Mucosa of rectum (tissue), 2 donors: ENCODE measurements around the gene HNRNPCL2.
"Not testable (repeated sequence)": the region's sequence is repeated elsewhere in the genome, so short reads cannot be mapped to it uniquely, and the experiment has no call there.

Source experiments
- H3K27ac ChIP-seq, 2 donors: one replicate each; pipeline ENCODE4 v1.7.0; 2013; ENCODE audit warnings: inconsistent platforms in 2 of 2, low read depth in 2 of 2, low read length in 2 of 2
- H3K27me3 ChIP-seq, 2 donors: one replicate each; pipeline ENCODE4 v1.7.0; 2013; ENCODE audit warnings: low read length in 2 of 2; ENCODE audit not compliant: control insufficient read depth in 2 of 2, insufficient read depth in 2 of 2
- H3K36me3 ChIP-seq, 2 donors: one replicate each; pipeline ENCODE4 v1.7.0; 2013; ENCODE audit warnings: low read length in 2 of 2; ENCODE audit not compliant: control insufficient read depth in 2 of 2, insufficient read depth in 2 of 2
- H3K4me1 ChIP-seq, 2 donors: one replicate each; pipeline ENCODE4 v1.7.0; 2013; ENCODE audit warnings: low read length in 2 of 2, mild to moderate bottlenecking in 1 of 2; ENCODE audit not compliant: control insufficient read depth in 2 of 2, insufficient read depth in 2 of 2
- H3K4me3 ChIP-seq, 2 donors: one replicate each; pipeline ENCODE4 v1.7.0; 2013; ENCODE audit warnings: low read length in 2 of 2
- H3K9ac ChIP-seq, 2 donors: one replicate each; pipeline ENCODE4 v1.7.0; 2013; ENCODE audit warnings: low read length in 2 of 2, low read depth in 1 of 2, mild to moderate bottlenecking in 1 of 2
- H3K9me3 ChIP-seq, 2 donors: one replicate each; pipeline ENCODE4 v1.7.0; 2013; ENCODE audit warnings: low read length in 2 of 2; ENCODE audit not compliant: control insufficient read depth in 2 of 2
- donor health status: healthy.
- donor health status: Normal muscosa, but diverticular disease.

Gene HNRNPCL2

DNA sequence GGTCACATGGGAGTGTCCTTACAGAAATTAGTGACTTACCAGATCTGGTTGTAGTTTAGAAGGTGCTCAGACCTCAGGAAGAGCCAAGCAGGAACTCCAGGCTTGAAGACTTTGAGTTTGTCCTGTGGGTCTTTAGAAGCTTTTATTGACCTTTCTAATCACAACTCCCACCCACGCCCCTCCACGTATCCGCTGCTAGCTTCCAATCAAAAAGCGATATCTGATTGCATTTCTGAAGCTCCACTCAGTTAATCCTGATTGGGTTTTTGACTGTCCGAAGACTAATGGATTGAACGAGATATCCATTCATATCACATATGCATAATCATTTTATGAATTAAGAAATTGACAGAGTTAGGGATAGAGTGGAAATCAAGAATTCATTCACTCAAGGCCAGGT lies at the start of gene HNRNPCL2:
HNRNPCL2 (minus strand) TSS at position 101 of the 400 bp plus-strand sequence. CDS start 454 bp downstream, outside the sequence.
- H3K27me3 ChIP-seq, H3K4me1 ChIP-seq, H3K9ac ChIP-seq, H3K9me3 ChIP-seq, H3K36me3 ChIP-seq, H3K27ac ChIP-seq, H3K4me3 ChIP-seq: not testable (repeated sequence)

DNA sequence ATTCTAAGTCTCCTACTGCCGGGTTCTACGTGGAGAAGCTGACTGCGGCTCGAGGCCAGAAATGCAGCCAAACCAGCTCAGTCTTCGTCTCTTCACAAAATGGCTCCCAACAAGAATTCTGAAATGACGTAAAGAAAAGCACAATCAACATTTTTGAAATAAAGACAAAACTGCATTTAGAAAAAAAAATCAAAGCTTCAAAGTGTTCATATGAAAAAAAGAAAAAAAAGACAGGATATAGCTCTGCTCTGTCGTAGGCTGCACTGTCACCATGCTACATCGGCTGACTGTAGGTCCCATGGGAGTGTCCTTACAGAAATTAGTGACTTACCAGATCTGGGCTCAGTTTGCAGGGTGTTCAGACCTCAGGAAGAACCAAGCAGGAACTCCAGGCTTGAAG lies 48.9 kb upstream of the HNRNPCL2 start, which contains the start of gene HNRNPCL4:
HNRNPCL4 (minus strand) TSS at position 101 of the 400 bp plus-strand sequence. CDS start 164 bp downstream, outside the sequence.
- H3K9ac ChIP-seq, result not testable (repeated sequence)

DNA sequence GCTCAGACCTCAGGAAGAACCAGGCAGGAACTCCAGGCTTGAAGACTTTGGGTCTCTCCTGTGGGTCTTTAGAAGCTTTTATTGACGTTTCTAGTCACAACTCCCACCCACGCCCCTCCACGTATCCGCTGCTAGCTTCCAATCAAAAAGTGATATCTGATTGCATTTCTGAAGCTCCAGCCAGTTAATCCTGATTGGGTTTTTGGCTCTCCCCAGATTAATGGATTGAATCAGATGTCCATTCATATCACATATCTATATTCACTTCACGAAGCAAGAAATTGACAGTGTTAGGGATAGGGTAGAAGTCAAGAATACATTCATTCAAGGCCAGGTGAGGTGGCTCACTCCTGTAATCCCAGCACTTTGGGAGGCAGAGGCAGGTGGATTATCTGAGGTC lies 39.3 kb upstream of the HNRNPCL2 start, which contains the start of gene PRAMEF26:
PRAMEF26 (minus strand) TSS at position 101 of the 400 bp plus-strand sequence. CDS start 2,914 bp downstream, outside the sequence.
- H3K27ac ChIP-seq, H3K9me3 ChIP-seq, H3K36me3 ChIP-seq, H3K27me3 ChIP-seq, H3K4me1 ChIP-seq, H3K4me3 ChIP-seq, H3K9ac ChIP-seq: not testable (repeated sequence)

More for the DNA sequence above, 48.9 kb upstream of the HNRNPCL2 start, which contains the start of gene HNRNPCL4:
- not testable (repeated sequence) for H3K36me3 ChIP-seq, H3K4me1 ChIP-seq, H3K4me3 ChIP-seq, H3K27ac ChIP-seq, H3K27me3 ChIP-seq, H3K9me3 ChIP-seq

- H3K36me3 ChIP-seq, H3K27me3 ChIP-seq, H3K9me3 ChIP-seq, H3K27ac ChIP-seq, H3K4me3 ChIP-seq, H3K4me1 ChIP-seq, H3K9ac ChIP-seq: not testable (repeated sequence)
Measured at GRCh38 chr1:13070474-13070873, 46.2 kb downstream of the HNRNPCL2 start, which contains the start of gene PRAMEF25. PRAMEF25 (plus strand) TSS chr1:13070774; CDS start chr1:13073694, 2,920 bp downstream.
